HUES64 (cell line): Measurements from ENCODE around the gene PPP2R5A.
A peak's percentile ranks its signal among the peaks of the same experiment; 100 is the strongest.

Experiments
- H3K27ac ChIP-seq: 2 replicates; pipeline ENCODE4 v1.7.0; 2013; ENCODE audit warnings: low read depth, low read length, inconsistent platforms
- H3K27me3 ChIP-seq: 2 replicates; pipeline ENCODE4 v1.6.1; 2013; ENCODE audit warnings: mild to moderate bottlenecking, low read length; ENCODE audit not compliant: insufficient read depth
- H3K36me3 ChIP-seq: 2 replicates; pipeline ENCODE4 v1.6.1; 2013; ENCODE audit warnings: mild to moderate bottlenecking, low read length; ENCODE audit not compliant: insufficient read depth
- H3K4me1 ChIP-seq: 2 replicates; pipeline ENCODE4 v1.6.1; 2013; ENCODE audit warnings: mild to moderate bottlenecking, low read length, moderate library complexity; ENCODE audit not compliant: insufficient read depth
- H3K4me3 ChIP-seq: 2 replicates; pipeline ENCODE4 v1.5.1; 2013; ENCODE audit warnings: mild to moderate bottlenecking, low read length, moderate library complexity
- H3K9ac ChIP-seq: 2 replicates; pipeline ENCODE4 v1.6.1; 2013; ENCODE audit warnings: mild to moderate bottlenecking, low read depth, low read length
- H3K9me3 ChIP-seq: 2 replicates; pipeline ENCODE4 v1.6.1; 2013; ENCODE audit warnings: low read depth, low read length; ENCODE audit not compliant: insufficient read depth
- WGBS: fragments of 150-250, 120-280 bp; methylation state at CpG from one replicate; pipeline ENCODE4 v1.1.7; 2013; ENCODE audit warnings: missing lambda C conversion rate; 5-methylcytosine and 5-hydroxymethylcytosine counted together

PPP2R5A gene

GRCh38 chr1:212269306-212269705 is 15.9 kb upstream of the PPP2R5A start:
- no peaks in the 10 kb centered on the region for H3K27me3 ChIP-seq
- H3K9me3 ChIP-seq: no peaks in the 10 kb centered on the region
- no peaks in the 10 kb centered on the region for H3K36me3 ChIP-seq
- H3K4me3 ChIP-seq: no peak overlapping the region
- no peak overlapping the region for H3K9ac ChIP-seq
- peaks cover 16% of the 10 kb centered on the region for H3K4me1 ChIP-seq
- H3K27ac ChIP-seq: no peak overlapping the region

GRCh38 chr1:212270564-212270963 is 14.6 kb upstream of the PPP2R5A start:
- 75% methylated on average over 2 of the region's 2 CpGs for WGBS
- Histone ChIP-seq H3K4me3 (no peak overlapping the region), H3K9me3 (no peaks in the 10 kb centered on the region), H3K36me3 (no peaks in the 10 kb centered on the region), H3K27me3 (no peaks in the 10 kb centered on the region), H3K9ac (no peak overlapping the region), H3K27ac (no peak overlapping the region), H3K4me1 (peaks cover 16% of the 10 kb centered on the region)

- no peaks in the 10 kb centered on the region for H3K36me3 ChIP-seq
- no peaks in the 10 kb centered on the region for H3K27me3 ChIP-seq
- H3K9ac ChIP-seq: no peak overlapping the region
- H3K4me3 ChIP-seq: no peak overlapping the region
- H3K4me1 ChIP-seq: peaks cover 16% of the 10 kb centered on the region
- 91% methylated on average over 2 of the region's 2 CpGs for WGBS
- no peaks in the 10 kb centered on the region for H3K9me3 ChIP-seq
- no peak overlapping the region for H3K27ac ChIP-seq
Measured at GRCh38 chr1:212271234-212271633, 14.0 kb upstream of the PPP2R5A start.

GRCh38 chr1:212271823-212272485 is 13.3 kb upstream of the PPP2R5A start:
- no peak overlapping the region for H3K4me3 ChIP-seq
- H3K9me3 ChIP-seq: no peaks in the 10 kb centered on the region
- H3K27ac ChIP-seq: no peak overlapping the region
- H3K27me3 ChIP-seq: no peaks in the 10 kb centered on the region
- peaks cover 16% of the 10 kb centered on the region for H3K4me1 ChIP-seq
- no peaks in the 10 kb centered on the region for H3K36me3 ChIP-seq
- no peak overlapping the region for H3K9ac ChIP-seq
- 92% methylated on average over 3 of the region's 3 CpGs for WGBS

GRCh38 chr1:212281590-212281989 is 3.6 kb upstream of the PPP2R5A start:
- Histone ChIP-seq H3K9ac (no peak overlapping the region), H3K27ac (no peak overlapping the region), H3K9me3 (no peaks in the 10 kb centered on the region), H3K4me1 (peaks cover 5% of the 10 kb centered on the region; the same call in 1 of the 2 replicates), H3K4me3 (no peak overlapping the region), H3K36me3 (no peaks in the 10 kb centered on the region), H3K27me3 (no peaks in the 10 kb centered on the region)
- WGBS: 86% methylated on average over 1 of the region's 2 CpGs

- H3K4me3 ChIP-seq: peak overlapping the region; percentile 73
- WGBS: 92% methylated on average over 9 of the region's 9 CpGs
Measured at GRCh38 chr1:212283741-212284140, 1.5 kb upstream of the PPP2R5A start.

GRCh38 chr1:212284332-212284743 is 872 bp upstream of the PPP2R5A start:
- Histone ChIP-seq H3K4me1 (peaks cover 17% of the 10 kb centered on the region), H3K4me3 (peak overlapping the region; percentile 73), H3K27ac (peak overlapping the region; percentile 53; the same call in 1 of the 2 replicates), H3K9ac (peak overlapping the region; percentile 61), H3K9me3 (no peaks in the 10 kb centered on the region), H3K36me3 (no peaks in the 10 kb centered on the region), H3K27me3 (no peaks in the 10 kb centered on the region)
- WGBS: 30% methylated on average over 14 of the region's 14 CpGs

More at GRCh38 chr1:212283741-212284140, 1.5 kb upstream of the PPP2R5A start:
- peaks cover 14% of the 10 kb centered on the region for H3K4me1 ChIP-seq
- no peaks in the 10 kb centered on the region for H3K36me3 ChIP-seq
- no peak overlapping the region for H3K27ac ChIP-seq
- no peaks in the 10 kb centered on the region for H3K27me3 ChIP-seq
- H3K9ac ChIP-seq: peak overlapping the region; percentile 61; the same call in 1 of the 2 replicates
- no peaks in the 10 kb centered on the region for H3K9me3 ChIP-seq

GRCh38 chr1:212285685-212286555 is 710 bp downstream of the PPP2R5A start:
- Histone ChIP-seq H3K9me3 (no peaks in the 10 kb centered on the region), H3K27me3 (no peaks in the 10 kb centered on the region), H3K27ac (peak overlapping the region; percentile 82), H3K4me3 (peak overlapping the region; percentile 73), H3K4me1 (peaks cover 32% of the 10 kb centered on the region), H3K36me3 (no peaks in the 10 kb centered on the region), H3K9ac (peak overlapping the region; percentile 80)
- under 1% methylated on average over 85 of the region's 85 CpGs for WGBS

GRCh38 chr1:212286556-212287131 is 1.4 kb downstream of the PPP2R5A start:
- Histone ChIP-seq H3K4me3 (peak overlapping the region; percentile 73), H3K9ac (peak overlapping the region; percentile 80), H3K27ac (peak overlapping the region; percentile 82; the same call in 1 of the 2 replicates), H3K9me3 (no peaks in the 10 kb centered on the region), H3K36me3 (no peaks in the 10 kb centered on the region), H3K4me1 (peaks cover 38% of the 10 kb centered on the region), H3K27me3 (no peaks in the 10 kb centered on the region)
- 1% methylated on average over 17 of the region's 17 CpGs for WGBS

- WGBS: 57% methylated on average over 1 of the region's 3 CpGs
- no peaks in the 10 kb centered on the region for H3K9me3 ChIP-seq
- H3K27ac ChIP-seq: no peak overlapping the region
- H3K9ac ChIP-seq: 0 out of 2 replicates have a peak overlapping the region, but pooled peaks have one; percentile 80
- H3K4me3 ChIP-seq: peak overlapping the region; percentile 73
- H3K27me3 ChIP-seq: no peaks in the 10 kb centered on the region
- H3K4me1 ChIP-seq: peaks cover 38% of the 10 kb centered on the region
- H3K36me3 ChIP-seq: no peaks in the 10 kb centered on the region
Measured at GRCh38 chr1:212287261-212287895, 2.2 kb downstream of the PPP2R5A start.
